OCI-LY1 (cell line): ENCODE measurements around the gene DEPDC5.

ENCODE experiments used
- H2AFZ ChIP-seq: fragments of 200-600 bp; sonication (generic), shearing (Covaris generic); 2 replicates; pipeline ENCODE4 v1.6.0; 2014; ENCODE audit warnings: antibody characterized with exemption, mild to moderate bottlenecking, low read length
- H3F3A ChIP-seq: fragments of 200-600 bp; sonication (generic), shearing (Covaris generic); 2 replicates; pipeline ENCODE4 v1.6.0; 2014; ENCODE audit warnings: mild to moderate bottlenecking, antibody characterized with exemption, low read length, moderate library complexity; ENCODE audit not compliant: insufficient read depth
- H3K27ac ChIP-seq: fragments of 200-600 bp; sonication (generic); 2 replicates; pipeline ENCODE4 v1.5.1; 2014; ENCODE audit warnings: low read length, mixed run types, mild to moderate bottlenecking, low read depth; ENCODE audit not compliant: poor library complexity, severe bottlenecking
- H3K27me3 ChIP-seq: fragments of 200-600 bp; sonication (generic); 2 replicates; pipeline ENCODE4 v1.6.0; 2014; ENCODE audit warnings: antibody characterized with exemption, mild to moderate bottlenecking, low read length, moderate library complexity; ENCODE audit not compliant: insufficient read depth
- H3K36me3 ChIP-seq: fragments of 200-600 bp; sonication (generic); 2 replicates; pipeline ENCODE4 v1.6.1; 2014; ENCODE audit warnings: mild to moderate bottlenecking, antibody characterized with exemption, low read length, moderate library complexity, mixed read lengths; ENCODE audit not compliant: insufficient read depth
- H3K4me1 ChIP-seq: fragments of 200-600 bp; sonication (generic); 2 replicates; pipeline ENCODE4 v1.5.1; 2014; ENCODE audit warnings: mild to moderate bottlenecking, low read length, moderate library complexity; ENCODE audit not compliant: insufficient read depth, severe bottlenecking
- H3K4me2 ChIP-seq: fragments of 200-600 bp; sonication (generic), shearing (Covaris generic); 2 replicates; pipeline ENCODE4 v1.6.1; 2014; ENCODE audit warnings: low read length
- H3K4me3 ChIP-seq: fragments of 200-600 bp; sonication (generic); 2 replicates; pipeline ENCODE4 v1.5.1; 2014; ENCODE audit warnings: low read length, low read depth, mild to moderate bottlenecking, mixed read lengths; ENCODE audit not compliant: poor library complexity, severe bottlenecking
- H3K79me2 ChIP-seq: fragments of 200-600 bp; shearing (Covaris generic); 2 replicates; pipeline ENCODE4 v1.6.1; 2016; ENCODE audit warnings: mixed run types, low read length, mixed read lengths; ENCODE audit not compliant: insufficient read depth
- H3K9ac ChIP-seq: fragments of 200-600 bp; sonication (generic), shearing (Covaris generic); 2 replicates; pipeline ENCODE4 v1.6.1; 2014; ENCODE audit warnings: mild to moderate bottlenecking, low read length, mixed read lengths
- H3K9me2 ChIP-seq: fragments of 200-600 bp; sonication (generic), shearing (Covaris generic); 2 replicates; pipeline ENCODE4 v1.6.1; 2014; ENCODE audit warnings: low read depth, mild to moderate bottlenecking, low read length, mixed read lengths
- H3K9me3 ChIP-seq: fragments of 200-600 bp; shearing (Covaris generic); 2 replicates; pipeline ENCODE4 v1.6.1; 2014; ENCODE audit warnings: low read length, mixed read lengths
- H4K20me1 ChIP-seq: fragments of 200-600 bp; sonication (generic), shearing (Covaris generic); 2 replicates; pipeline ENCODE4 v1.6.0; 2016; ENCODE audit warnings: mild to moderate bottlenecking, low read length; ENCODE audit not compliant: insufficient read depth
- CTCF ChIP-seq: fragments of 200-600 bp; sonication (generic), shearing (Covaris generic); IDR thresholded peaks from 2 replicates; pipeline ENCODE4 v1.5.1; 2017; ENCODE audit warnings: mild to moderate bottlenecking, antibody characterized with exemption, low read length, moderate library complexity, mixed read lengths
- EZH2 ChIP-seq: fragments of 200-600 bp; sonication (generic), shearing (Covaris generic); IDR thresholded peaks from 2 replicates; pipeline ENCODE4 v1.8.0; 2017; ENCODE audit warnings: borderline replicate concordance, mixed run types, mild to moderate bottlenecking, antibody characterized with exemption, low read length, moderate library complexity, mixed read lengths

DEPDC5 gene

GRCh38 chr22:31715147-31715778, 38.6 kb upstream of the DEPDC5 start:
- Histone ChIP-seq H3K9me2 (no peaks in the 10 kb centered on the region), H3K27ac (no peak overlapping the region), H3K79me2 (no peaks in the 10 kb centered on the region), H4K20me1 (no peaks in the 10 kb centered on the region), H3K9ac (no peak overlapping the region), H2AFZ (no peak overlapping the region), H3K4me3 (no peak overlapping the region), H3K9me3 (no peaks in the 10 kb centered on the region), H3K4me2 (no peak overlapping the region), H3K36me3 (peaks cover 79% of the 10 kb centered on the region), H3K4me1 (no peaks in the 10 kb centered on the region), H3K27me3 (no peaks in the 10 kb centered on the region), H3F3A (no peaks in the 10 kb centered on the region)
- TF ChIP-seq CTCF (no peak), EZH2 (no peak)

GRCh38 chr22:31719850-31720471, 33.9 kb upstream of the DEPDC5 start:
- H3K4me2 ChIP-seq: no peak overlapping the region
- no peak overlapping the region for H3K4me3 ChIP-seq
- no peaks in the 10 kb centered on the region for H3K27me3 ChIP-seq
- TF ChIP-seq EZH2 (no peak), CTCF (no peak)
- no peaks in the 10 kb centered on the region for H3K79me2 ChIP-seq
- H3K9ac ChIP-seq: no peak overlapping the region
- H4K20me1 ChIP-seq: no peaks in the 10 kb centered on the region
- no peaks in the 10 kb centered on the region for H3K4me1 ChIP-seq
- H3K27ac ChIP-seq: no peak overlapping the region
- no peaks in the 10 kb centered on the region for H3K9me2 ChIP-seq
- no peaks in the 10 kb centered on the region for H3K9me3 ChIP-seq
- H3F3A ChIP-seq: no peaks in the 10 kb centered on the region
- H3K36me3 ChIP-seq: peaks cover 73% of the 10 kb centered on the region
- H2AFZ ChIP-seq: no peak overlapping the region

- Histone ChIP-seq H3K27me3 (no peaks in the 10 kb centered on the region), H3K4me3 (no peak overlapping the region), H3K27ac (no peak overlapping the region), H3K9me2 (no peaks in the 10 kb centered on the region), H3F3A (no peaks in the 10 kb centered on the region), H3K79me2 (no peaks in the 10 kb centered on the region), H3K4me2 (no peak overlapping the region), H2AFZ (no peak overlapping the region), H4K20me1 (no peaks in the 10 kb centered on the region), H3K4me1 (no peaks in the 10 kb centered on the region), H3K36me3 (peaks cover 66% of the 10 kb centered on the region), H3K9me3 (no peaks in the 10 kb centered on the region), H3K9ac (no peak overlapping the region)
- TF ChIP-seq EZH2 (no peak), CTCF (no peak)
Measured at GRCh38 chr22:31723723-31724122, 30.1 kb upstream of the DEPDC5 start.
